Measurements from ENCODE around the gene CMKLR1.

CMKLR1 gene

DNA sequence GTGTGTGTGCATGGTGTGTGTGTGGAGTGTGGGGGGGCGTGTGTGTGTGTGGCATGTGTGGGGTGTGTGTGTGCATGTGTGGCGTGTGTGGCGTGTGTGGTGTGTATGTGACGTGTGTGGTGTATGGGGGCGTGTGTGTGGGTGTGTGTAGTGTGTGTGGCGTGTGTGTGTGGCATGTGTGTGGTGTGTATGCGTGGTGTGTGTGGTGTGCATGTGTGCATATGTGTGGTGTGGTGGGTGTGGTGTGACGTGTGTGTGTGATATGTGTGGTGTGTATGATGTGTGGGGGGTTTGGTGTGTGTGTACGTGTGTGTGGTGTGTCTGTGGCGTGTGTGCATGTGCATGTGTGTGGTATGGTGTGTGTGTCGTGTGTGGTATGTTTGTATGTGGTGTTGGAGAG, 24.1 kb upstream of the CMKLR1 start:
- DNase-seq (ENCODE audit: low read depth in 2 of 2), result no peak

DNA sequence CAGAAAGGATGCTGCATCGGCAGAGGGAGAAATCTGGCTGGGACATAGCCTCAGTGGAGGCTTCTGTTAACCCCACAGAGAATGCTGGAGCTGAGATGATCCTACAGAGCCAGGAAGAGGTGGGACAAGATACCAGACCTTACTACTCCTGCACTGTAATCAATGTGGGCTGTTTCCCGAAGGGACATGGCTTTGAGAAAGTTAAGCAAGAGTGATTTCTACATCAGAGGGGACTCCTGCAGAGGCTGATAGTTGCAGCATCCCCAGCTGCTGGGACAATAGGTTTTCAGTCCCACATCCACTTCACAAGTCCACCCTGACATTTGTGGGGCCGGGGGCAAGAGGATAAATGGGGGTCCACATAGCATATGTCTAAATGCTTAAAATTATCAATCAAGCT, 22.5 kb upstream of the CMKLR1 start:
- no peak for DNase-seq (ENCODE audit: low read depth in 2 of 2)

DNA sequence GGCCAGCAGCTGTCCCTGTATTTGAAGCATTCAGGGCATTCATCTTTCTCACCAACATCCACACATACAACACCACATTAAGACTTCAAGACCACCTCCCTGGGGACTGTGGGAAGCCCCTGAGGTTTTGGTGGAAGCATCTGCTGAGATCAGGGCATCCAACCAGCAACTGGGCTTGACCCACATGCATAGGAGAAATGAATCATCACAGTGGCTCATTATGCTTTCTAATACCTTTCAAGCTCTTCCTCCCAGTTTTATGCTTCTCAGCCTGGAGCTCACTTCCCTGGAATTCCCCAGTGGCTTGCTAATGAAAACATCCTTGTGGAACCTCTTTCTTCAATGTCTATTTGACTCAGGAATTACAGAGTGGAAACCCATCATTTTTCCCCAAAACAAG, 21.4 kb upstream of the CMKLR1 start:
- no peak for DNase-seq (ENCODE audit: low read depth in 2 of 2)

DNA sequence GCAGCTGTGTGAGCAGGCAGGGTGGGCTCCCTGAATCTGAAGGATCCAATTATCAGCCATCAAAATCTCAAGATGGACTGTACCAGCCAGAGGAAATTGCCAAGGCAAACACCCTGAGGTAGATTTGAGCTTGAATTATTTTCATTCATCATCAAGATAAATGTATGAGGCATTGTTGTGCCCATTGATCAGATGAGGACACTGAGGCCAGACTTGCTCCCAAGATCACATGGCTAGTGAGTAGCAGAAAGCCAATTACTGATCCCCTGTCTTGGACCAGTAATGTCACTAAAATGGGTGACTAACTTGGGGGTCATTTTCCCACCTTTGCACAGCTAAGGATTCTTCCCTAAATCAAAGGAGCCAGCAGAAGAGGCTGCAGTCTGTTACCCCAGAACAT, 20.9 kb upstream of the CMKLR1 start:
- DNase-seq (ENCODE audit: low read depth in 2 of 2), result no peak

DNA sequence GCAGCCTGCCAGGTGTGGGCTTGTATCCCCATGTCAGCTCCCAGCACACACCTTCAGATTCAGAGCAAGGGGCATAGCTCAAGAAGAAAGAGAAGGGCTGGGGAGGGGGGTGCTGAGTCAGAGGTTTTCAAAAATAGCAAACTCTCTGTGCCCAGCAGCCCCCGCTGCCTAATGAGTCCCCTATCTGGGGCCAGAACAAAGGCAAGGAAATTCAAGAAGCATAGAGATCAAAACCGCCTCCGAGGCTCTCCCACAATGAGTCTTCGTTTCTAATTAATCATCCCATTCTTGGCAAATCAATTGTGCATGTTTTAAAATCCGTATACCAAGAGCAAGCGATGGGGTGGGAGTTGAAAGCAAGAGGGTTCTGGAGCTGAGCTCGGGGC, 19.5 kb upstream of the CMKLR1 start:
- no peak for DNase-seq (ENCODE audit: low read depth in 2 of 2)

DNA sequence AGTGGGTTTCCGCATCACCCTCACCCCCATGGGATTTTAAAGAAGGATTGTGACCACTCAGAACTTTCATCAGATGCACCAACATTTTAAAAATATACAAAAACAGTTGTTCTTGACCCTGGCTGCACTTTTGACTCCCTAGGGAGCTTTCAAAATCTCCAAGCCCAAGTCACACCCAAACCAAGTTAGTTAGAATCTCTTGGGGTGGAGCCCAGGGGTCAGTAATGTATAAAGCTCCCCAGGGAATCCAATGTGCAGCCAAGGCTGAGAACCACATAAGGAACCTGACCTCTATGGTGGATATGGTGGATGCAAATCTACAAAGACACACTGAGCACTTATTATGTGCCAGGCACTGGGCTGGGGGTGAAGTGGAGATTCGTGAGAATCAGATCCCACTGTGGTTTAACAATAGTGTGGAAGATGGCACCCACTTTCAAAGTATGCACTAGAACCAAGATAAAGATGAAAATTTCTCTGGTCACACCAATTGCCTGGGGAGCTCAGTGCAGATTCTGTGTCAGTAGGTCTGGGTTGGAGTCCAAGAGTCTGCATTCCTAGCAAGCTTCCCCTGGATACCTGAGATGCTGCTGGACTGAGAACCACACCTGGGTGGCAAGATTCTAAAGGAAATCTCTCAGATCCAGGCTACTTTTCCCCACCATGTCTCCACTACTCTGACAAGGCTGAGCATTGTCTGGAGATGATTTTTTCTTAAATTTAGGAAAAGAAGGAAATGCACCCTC, 18.9 kb upstream of the CMKLR1 start:
- DNase-seq (ENCODE audit: low read depth in 2 of 2), result no peak

DNA sequence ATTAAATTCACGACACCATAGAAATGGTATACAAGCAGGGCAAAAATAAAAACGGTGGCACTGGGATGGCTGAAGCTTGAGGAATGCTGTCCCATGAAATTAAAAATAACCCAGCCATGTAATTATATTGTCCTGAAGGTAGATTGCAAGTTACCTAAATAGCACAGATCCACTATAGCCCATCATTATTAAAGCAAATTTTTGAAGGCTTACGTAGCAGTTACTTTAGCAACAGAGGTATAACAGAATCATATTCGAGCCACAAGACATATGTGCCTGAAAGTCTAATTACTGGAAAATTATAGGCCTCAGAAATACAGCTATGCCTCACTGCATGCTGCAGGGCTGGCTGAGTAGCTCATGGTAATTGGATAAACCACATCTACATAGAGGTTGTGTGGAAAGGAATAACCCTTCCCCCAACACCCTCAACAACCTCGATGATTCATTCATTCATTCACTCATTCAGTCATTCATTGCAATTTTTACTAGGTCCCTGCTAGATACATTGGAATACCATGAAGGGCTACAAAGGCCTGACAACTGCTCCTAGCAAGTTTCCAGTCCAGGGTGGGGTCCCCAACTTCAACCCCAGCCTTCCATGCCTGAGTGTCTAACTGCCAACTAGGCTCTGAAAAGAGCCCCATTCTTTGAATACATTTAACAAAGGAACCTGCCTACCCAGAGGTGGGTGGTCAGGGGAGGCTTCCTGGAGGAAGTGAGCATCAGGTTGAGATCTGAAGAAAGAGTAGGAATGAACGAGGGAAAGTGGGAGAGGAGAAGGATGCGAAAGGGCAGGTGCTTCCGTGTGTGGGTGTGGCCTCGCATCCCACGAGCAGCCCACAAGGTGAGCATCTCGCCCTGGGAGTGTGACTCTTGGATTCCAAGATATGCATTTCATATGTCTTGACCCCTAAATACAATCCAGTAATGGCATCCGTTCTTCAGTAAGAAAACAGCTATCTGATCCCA, 18.0 kb upstream of the CMKLR1 start:
- no peak for DNase-seq (ENCODE audit: low read depth in 2 of 2)

DNA sequence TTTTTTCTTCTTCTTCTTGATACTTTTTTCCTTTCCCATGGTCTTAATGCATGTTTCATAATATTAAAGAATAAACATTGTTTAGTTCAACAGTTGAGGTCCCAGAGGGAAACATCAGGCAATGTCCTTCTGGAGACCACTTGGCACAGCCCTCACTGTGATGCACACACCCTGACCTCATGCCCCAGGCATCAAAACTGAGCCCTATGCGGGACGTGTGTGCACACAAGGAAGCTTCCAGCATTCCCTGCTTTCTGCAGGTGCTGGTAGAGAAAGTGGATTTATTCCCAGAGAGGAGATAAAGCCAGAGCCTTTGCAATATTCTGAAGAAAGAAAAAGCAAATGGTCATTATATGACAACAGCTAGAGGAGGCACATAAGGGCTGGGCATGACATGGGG, 16.0 kb upstream of the CMKLR1 start:
- DNase-seq (ENCODE audit: low read depth in 2 of 2), result no peak

DNA sequence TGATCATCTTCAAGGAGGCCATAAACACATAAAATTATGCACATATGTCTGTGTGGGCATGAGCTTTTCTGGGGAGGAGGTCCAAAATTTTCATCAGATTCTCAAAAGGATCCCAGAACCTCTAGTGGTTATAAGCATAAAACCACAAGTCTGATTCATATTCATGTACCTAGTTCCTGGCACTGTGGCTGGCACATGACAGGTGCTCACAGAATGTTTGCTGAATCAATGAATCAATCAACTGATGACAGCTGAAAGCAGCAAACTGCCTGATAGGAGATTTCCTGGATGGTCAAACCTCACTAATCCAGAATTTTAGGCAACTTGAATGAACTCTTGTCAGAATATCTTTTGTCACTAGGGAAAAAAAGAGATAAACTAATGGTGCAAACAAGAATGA, 13.5 kb upstream of the CMKLR1 start:
- no peak for DNase-seq (ENCODE audit: low read depth in 2 of 2)

DNA sequence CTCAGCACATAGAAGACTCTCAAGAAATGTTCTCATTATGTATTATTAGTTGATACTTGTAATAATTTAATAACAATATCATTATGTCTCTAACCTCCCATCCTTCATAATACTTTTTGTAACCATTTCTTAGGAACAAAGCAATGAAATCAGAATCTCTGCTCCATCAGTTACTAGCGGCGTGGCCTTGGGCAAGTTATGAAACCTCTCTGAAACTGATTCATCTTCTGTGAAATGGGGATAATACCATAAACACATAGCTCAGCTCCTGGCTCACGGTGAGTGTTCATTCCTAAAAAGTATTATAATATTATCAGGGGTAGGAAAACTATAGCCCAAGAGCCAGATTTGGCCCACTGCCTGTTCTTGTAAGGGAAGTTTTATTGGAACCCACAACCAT, 11.4 kb upstream of the CMKLR1 start:
- DNase-seq (ENCODE audit: low read depth in 2 of 2), result no peak

DNA sequence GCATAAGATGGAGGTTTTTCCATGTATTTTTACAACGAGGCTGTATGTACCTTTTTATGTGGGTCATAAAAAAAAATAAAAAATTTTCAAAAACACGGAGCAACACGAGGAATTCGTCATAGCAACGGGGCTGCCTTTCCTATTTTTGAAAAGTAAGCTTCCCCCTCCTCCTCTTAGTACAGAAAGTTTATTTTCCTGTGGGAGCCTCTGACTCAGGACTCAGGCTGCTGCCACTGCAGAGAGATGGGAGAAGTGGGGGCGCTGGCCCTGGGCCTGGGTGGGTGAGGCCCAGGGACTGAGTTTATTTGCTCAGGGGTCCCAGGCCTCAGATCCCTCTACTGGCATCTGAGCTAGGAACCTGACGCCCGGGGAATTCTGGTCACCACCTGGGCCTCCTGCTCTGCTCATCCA, 10.2 kb upstream of the CMKLR1 start:
- no peak for DNase-seq (ENCODE audit: low read depth in 2 of 2)

DNA sequence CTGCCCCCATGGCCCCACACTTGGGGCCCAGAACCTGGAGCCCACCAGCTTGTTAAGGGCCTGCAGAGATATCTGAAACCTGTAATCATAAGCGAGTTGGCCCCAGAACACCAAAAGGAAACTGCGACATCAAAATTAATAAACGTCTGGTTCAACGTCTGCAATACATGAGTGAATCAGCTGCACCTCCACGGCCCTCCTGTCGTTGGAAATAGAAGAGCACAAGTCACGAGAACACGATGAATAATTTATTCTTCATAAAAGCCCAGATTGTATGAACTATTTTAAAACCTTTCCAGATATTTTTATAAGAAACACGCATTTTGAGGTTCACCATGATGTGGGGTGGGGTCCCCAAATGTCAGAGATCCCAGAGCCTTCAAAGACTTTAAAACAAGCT, 9.7 kb upstream of the CMKLR1 start:
- no peak for DNase-seq (ENCODE audit: low read depth in 2 of 2)

DNA sequence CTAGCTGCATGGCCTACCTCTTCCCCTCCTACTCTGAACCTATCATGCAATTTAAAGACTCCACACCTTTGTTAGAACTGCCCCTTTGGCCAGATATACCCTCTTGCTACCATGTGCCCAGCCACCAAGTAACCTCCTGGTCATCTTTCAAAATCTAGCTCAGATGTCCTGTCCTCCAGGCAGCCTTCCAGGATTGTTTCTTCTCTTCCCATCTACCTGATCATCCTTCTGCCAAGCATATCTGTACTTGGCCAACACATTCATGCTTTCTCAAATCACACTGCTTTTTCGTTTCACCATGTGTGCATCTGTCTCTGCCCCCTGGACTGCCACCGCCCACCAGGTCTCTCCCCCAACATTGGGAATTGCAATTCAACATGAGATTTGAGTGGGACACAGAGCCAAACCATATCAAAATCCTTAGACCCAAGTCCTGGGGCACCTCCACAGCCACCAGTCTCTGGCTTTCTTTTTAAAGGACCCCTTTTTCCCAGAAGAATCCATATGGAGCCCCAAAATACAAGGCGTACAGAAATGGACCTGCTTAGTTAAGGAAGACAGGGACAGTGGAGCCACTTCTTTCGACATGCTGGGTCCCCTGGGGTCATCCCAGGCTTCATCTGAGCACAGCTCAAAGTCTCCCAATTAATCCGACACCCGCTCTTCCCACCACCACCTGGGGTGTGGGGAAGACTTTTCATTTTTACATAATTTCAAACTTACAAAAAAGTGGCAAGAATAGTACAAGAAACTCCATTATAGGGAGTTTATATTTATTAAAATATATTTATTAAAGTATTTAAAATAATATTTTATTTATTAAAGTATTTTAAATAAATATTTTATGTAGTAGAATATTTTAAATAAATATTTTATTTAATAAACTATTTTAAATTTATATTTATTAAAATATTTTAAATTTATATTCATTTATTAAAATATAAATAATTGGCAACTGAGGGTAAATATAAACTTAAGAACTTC, 7.9 kb upstream of the CMKLR1 start:
- no peak for DNase-seq (ENCODE audit: low read depth in 2 of 2)

DNA sequence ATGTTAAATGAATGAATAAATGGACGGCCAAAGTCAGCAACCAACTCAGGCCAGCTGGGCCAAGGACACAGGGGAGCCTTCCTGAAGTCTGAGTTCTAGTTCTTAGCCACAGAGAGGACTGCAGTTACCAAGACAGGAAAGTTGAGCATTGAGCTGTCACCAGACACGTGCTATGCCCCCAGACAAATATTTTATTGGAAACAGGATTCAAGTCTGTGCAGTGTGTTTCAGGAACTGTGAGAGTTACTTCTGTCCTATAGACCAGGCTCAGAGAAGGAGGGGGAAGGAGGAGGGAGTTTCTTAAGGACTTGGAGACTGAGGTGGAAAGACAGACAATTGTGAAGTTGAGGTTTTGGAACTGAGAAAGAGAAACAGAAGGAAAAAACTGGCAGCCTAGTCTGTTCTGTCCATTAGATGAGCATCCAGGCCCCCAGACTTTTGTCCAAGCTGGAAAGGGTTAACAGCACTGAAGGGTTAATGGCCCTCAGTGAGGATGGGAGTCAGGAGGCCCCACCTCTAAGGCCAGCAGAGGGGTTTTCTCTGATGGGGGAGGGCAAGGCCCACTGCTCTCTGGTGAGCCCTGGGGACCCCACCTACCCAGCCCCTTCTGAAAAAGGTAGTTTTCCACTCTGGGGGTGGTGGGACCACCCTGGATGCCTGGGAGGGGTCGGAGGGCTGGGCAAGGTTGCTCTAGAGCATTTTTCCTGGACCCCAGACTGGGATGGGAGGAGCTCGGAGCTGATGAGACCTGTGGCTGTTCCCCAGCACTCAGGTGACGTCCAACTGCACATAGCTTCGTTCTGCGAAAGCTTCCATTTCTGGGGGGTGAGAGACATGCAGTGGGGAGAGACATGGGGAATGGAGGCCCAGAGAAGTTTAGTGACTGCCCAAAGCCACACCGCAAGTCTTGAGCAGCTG, 6.9 kb upstream of the CMKLR1 start:
- DNase-seq (ENCODE audit: low read depth in 2 of 2), result no peak

DNA sequence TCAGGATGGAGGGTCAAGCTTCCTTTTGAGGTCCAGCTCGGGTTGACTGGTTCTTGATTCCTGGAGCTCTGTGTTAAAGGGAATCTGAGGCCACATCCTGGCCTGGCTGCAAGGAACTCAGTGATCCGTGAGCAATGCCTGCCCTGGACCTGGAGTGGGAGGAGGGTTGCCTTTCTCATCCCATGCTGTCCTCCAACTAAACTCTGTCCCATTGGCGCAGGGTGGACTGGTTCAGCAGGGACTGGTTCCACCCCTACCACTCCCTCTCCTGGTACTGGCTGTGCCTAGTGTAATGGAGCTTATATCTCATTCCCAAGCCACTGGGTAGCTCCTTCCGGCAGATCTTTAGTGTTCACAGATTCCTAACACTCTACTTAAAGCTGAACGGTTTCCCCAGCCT, 3.9 kb upstream of the CMKLR1 start:
- no peak for DNase-seq (ENCODE audit: low read depth in 2 of 2)

DNA sequence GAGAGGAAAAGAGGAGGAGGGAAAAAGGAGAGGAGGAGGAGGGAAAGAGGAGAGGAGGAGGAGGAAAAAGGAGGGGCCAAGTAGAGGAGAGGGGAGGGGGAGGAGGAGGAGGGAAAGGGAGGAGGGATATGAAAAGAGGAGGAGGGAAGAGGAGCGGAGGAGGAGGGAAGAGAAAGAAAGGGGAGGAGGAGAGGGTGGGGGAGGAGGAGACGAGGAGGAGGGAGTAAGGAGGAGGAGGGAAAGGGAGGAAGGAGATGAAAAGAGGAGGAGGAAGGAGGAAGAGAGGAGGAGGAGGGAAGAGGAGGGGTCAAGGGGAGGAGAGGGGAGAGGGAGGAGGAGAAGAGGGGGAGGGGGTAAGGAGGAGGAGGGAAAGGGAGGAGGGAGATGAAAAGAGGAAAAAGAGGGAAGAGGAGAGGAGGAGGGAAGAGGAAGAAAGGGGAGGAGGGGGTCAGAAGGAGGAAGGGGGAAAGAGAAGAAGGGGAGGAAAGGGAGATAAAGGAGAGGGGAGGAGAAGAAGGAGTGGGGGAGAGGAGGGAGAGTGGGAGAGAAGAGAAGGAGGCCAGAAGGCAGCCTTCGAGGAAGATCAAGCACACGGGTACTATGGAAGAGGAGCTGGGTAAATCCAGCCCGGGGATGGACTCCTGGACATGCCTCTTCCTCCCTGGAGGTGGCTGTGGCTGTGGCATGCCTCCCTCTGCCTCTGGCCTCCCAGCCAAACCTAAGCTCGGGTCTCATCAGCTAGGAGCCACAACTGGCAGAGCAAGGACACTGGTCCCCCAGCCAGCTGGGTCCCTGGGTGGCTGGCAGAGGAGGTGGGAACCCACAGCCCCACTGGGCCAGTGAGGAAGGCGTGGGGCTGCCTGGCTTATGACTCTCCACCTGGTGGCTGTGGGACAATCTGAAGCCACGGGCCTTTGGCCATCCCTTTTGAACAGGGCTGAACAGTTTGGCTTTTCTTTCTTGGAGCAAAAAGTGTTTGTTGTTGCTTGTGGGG, 3.0 kb upstream of the CMKLR1 start:
- no peak for DNase-seq (ENCODE audit: low read depth in 2 of 2)

DNA sequence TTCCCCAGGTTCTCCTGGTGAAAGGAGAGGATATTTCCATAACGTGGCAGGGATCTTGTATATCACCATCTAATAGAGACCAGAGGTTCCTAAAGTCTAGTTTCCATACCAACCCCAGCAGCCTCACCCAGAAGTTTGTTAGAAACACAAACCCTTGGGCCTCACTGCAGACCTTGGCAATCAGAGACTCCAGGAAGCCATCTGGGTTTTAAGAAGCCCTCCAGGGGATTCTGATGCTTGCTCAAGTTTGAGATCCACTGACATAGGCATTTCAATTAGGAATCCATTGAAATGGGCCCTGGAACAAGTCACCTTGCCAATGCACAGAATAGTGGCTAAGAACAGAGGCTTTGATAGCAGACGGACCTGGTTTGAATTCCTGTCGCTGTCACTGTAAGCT, 2.2 kb upstream of the CMKLR1 start:
- DNase-seq (ENCODE audit: low read depth in 2 of 2), result no peak

DNA sequence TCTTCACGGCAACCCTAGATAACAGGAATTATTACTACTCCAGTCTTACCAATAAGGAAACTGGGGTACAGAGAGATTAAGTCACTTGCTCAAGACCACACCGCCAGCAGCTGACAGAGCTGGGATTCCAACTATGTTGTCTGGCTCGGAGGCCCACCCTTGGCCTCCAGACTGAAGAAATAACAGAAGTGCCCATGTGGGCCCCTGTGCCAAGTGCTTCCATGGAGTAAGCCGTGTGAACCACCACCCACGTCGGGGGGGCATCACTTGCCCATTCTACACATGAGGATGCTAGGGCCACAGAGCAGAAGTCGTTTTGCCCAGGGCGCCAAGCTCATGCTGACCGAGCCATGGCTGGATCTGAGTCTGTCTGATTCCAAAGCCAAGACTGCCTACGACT, 926 bp upstream of the CMKLR1 start:
- DNase-seq (ENCODE audit: low read depth in 2 of 2), result no peak
